K562 (cell line): ENCODE measurements around the gene USP27X. TPM values are rescaled to one million over a fixed set of nuclear protein-coding genes. Genes with fewer than 3 reads are reported as not detected.
A peak's percentile ranks its signal among the peaks of the same experiment; 100 is the strongest.

Experiments
- BACH1 ChIP-seq: fragments of 200-800 bp; sonication (Bioruptor generic); IDR thresholded peaks from 2 replicates; pipeline ENCODE4 v1.6.1; 2016; ENCODE audit warnings: missing genetic modification characterization, missing compliant biosample characterization
- EGR1 ChIP-seq: fragments of 450-650 bp; conservative IDR thresholded peaks from 2 replicates; pipeline ENCODE4 v1.6.1; 2017; ENCODE audit warnings: mild to moderate bottlenecking
- FOXK2 ChIP-seq, 2 experiments: fragments of 450-650 bp; IDR thresholded peaks in 1 of 2; conservative IDR thresholded peaks in 1 of 2; 2 replicates each; pipeline ENCODE4 v1.6.1; 2016; ENCODE audit warnings: low read depth in 2 of 2, mild to moderate bottlenecking in 1 of 2
- GATA2 ChIP-seq: sonication (generic); formaldehyde crosslinking; IDR thresholded peaks from 2 replicates; pipeline ENCODE4 v1.4.0; 2020; ENCODE audit warnings: mild to moderate bottlenecking, missing genetic modification reagents
- RAD21 ChIP-seq, 2 experiments: fragments of 250-450 bp in 1 of 2; fragments of 450-650 bp in 1 of 2; sonication (Bioruptor Pico) in 1 of 2; formaldehyde crosslinking in 1 of 2; IDR thresholded peaks in 1 of 2; conservative IDR thresholded peaks in 1 of 2; 2 replicates each; pipeline versions ENCODE4 v1.4.0 to v1.8.0; 2020 to 2022; ENCODE audit warnings: mild to moderate bottlenecking in 2 of 2, moderate library complexity in 1 of 2
- SETDB1 ChIP-seq: IDR thresholded peaks from one replicate; pipeline ENCODE4 v1.6.1; 2012; ENCODE audit warnings: low read length, control low read depth, inconsistent platforms
- ZNF408 ChIP-seq: fragments of 250-450 bp; sonication (Bioruptor Pico); IDR thresholded peaks from 2 replicates; pipeline ENCODE4 v1.4.0; 2020; ENCODE audit warnings: low read depth, mild to moderate bottlenecking, moderate library complexity
- ZNF584 ChIP-seq: fragments of 200-800 bp; sonication (Bioruptor generic); IDR thresholded peaks from 2 replicates; pipeline ENCODE4 v1.6.1; 2016; ENCODE audit warnings: low read depth, mild to moderate bottlenecking, missing genetic modification characterization, missing compliant biosample characterization
- ZNF589 ChIP-seq: fragments of 200-800 bp; sonication (Bioruptor generic); IDR thresholded peaks from 2 replicates; pipeline ENCODE4 v1.6.1; 2016; ENCODE audit warnings: low read depth, missing genetic modification characterization, missing compliant biosample characterization
- polyA plus RNA-seq, 8 experiments: library from polyadenylated mRNA; depleted of rRNA in 4 of 8; stranded (reverse) in 5 of 8; unstranded in 3 of 8; fragments of >200 nt; fragmentation: Nextera tagmentation in 2 of 8; fragmentation: Illumina TruSeq in 1 of 8; extraction: Ambion mirVana in 2 of 8; extraction: Trizol in 1 of 8; gene quantifications; 2 replicates each; pipeline versions ENCODE4 v1.2.1 to v1.2.3, GENCODE V29; 2011 to 2014; ENCODE audit warnings: inconsistent platforms in 1 of 8, missing spikeins in 1 of 8
- total RNA-seq, 7 experiments: library from RNA; depleted of rRNA in 6 of 7; stranded (reverse); fragments of >200 nt in 6 of 7; fragmentation: Illumina TruSeq in 2 of 7; extraction: Trizol in 2 of 7; gene quantifications; 2 replicates each; pipeline versions ENCODE4 v1.2.1 to v1.2.3, GENCODE V29; 2011 to 2021; ENCODE audit warnings: low replicate concordance in 1 of 7
- TF ChIP-seq, protein P1 (sequence below): sonication (generic); formaldehyde crosslinking; IDR thresholded peaks from 2 replicates; pipeline ENCODE4 v1.8.0; 2023; ENCODE audit warnings: mild to moderate bottlenecking, missing genetic modification reagents
- TF ChIP-seq, protein P2 (sequence below), 2 experiments: IDR thresholded peaks; 2 replicates each; pipeline ENCODE4 v1.6.1; 2011; ENCODE audit warnings: borderline replicate concordance in 1 of 2, control low read depth in 1 of 2, low read depth in 1 of 2, low read length in 1 of 2, mild to moderate bottlenecking in 1 of 2, mixed read lengths in 1 of 2, moderate library complexity in 1 of 2; ENCODE audit not compliant: insufficient read depth in 1 of 2, insufficient read length in 1 of 2, poor library complexity in 1 of 2, severe bottlenecking in 1 of 2; ENCODE audit errors: extremely low read depth in 1 of 2
- TF ChIP-seq, protein P3 (sequence below): sonication (generic); formaldehyde crosslinking; IDR thresholded peaks from 2 replicates; pipeline ENCODE4 v1.8.0; 2023; ENCODE audit warnings: missing genetic modification reagents, mild to moderate bottlenecking, borderline replicate concordance
- TF ChIP-seq, protein P4 (sequence below): sonication (generic); formaldehyde crosslinking; IDR thresholded peaks from 2 replicates; pipeline ENCODE4 v1.8.0; 2022; ENCODE audit warnings: mild to moderate bottlenecking, missing genetic modification reagents, borderline replicate concordance

USP27X gene
- total and polyA plus RNA-seq, 9 of the 15 experiments (the other 6 are each of a cell fraction or from before 2014, with no cell fraction given) = 0.15 to 4.7 (median 1.6) TPM

DNA sequence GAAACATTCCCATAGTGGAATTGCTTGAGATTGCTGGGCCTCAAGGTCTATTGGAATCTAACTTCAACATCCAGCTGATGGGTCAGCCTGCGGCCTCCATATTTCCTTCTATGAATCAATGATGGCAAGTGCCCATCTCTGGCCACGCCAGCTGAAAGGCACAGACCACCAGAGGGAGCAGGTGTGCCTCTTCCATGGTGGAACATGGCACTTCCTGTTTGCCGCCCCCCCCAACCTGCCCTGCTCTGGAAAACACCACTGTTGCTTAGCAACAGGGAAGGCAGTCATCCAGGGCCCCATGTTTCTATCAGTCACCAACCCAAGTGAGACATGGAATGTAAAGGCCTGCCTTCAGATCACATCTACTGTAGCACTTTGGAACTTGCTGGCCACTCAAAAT is 38.6 kb upstream of the USP27X start (continued):
- TF ChIP-seq, protein P1, sequence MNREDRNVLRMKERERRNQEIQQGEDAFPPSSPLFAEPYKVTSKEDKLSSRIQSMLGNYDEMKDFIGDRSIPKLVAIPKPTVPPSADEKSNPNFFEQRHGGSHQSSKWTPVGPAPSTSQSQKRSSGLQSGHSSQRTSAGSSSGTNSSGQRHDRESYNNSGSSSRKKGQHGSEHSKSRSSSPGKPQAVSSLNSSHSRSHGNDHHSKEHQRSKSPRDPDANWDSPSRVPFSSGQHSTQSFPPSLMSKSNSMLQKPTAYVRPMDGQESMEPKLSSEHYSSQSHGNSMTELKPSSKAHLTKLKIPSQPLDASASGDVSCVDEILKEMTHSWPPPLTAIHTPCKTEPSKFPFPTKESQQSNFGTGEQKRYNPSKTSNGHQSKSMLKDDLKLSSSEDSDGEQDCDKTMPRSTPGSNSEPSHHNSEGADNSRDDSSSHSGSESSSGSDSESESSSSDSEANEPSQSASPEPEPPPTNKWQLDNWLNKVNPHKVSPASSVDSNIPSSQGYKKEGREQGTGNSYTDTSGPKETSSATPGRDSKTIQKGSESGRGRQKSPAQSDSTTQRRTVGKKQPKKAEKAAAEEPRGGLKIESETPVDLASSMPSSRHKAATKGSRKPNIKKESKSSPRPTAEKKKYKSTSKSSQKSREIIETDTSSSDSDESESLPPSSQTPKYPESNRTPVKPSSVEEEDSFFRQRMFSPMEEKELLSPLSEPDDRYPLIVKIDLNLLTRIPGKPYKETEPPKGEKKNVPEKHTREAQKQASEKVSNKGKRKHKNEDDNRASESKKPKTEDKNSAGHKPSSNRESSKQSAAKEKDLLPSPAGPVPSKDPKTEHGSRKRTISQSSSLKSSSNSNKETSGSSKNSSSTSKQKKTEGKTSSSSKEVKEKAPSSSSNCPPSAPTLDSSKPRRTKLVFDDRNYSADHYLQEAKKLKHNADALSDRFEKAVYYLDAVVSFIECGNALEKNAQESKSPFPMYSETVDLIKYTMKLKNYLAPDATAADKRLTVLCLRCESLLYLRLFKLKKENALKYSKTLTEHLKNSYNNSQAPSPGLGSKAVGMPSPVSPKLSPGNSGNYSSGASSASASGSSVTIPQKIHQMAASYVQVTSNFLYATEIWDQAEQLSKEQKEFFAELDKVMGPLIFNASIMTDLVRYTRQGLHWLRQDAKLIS = no peak
- TF ChIP-seq BACH1 (tag) (no peak), ZNF408 (CRISPR knock-in tag) (no peak), RAD21 (CRISPR knock-in tag; conservative IDR thresholded peaks at IDR 0.05 in 1 of 2, IDR thresholded peaks at IDR 0.05 in 1 of 2) (peak; percentile 74 to 80), EGR1 (no peak), SETDB1 (no peak), GATA2 (CRISPR knock-in tag) (no peak), ZNF584 (CRISPR knock-in tag) (no peak), ZNF589 (CRISPR knock-in tag) (no peak), FOXK2 (conservative IDR thresholded peaks at IDR 0.05 in 1 of 2, IDR thresholded peaks at IDR 0.05 in 1 of 2; ENCODE audit: low read depth in 2 of 2) (peak; percentile 58 to 70; a peak in 3 of 4 replicates)
- TF ChIP-seq, protein P2, sequence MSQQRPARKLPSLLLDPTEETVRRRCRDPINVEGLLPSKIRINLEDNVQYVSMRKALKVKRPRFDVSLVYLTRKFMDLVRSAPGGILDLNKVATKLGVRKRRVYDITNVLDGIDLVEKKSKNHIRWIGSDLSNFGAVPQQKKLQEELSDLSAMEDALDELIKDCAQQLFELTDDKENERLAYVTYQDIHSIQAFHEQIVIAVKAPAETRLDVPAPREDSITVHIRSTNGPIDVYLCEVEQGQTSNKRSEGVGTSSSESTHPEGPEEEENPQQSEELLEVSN (IDR thresholded peaks at IDR 0.05; ENCODE audit: borderline replicate concordance in 1 of 2, extremely low read depth in 1 of 2, insufficient read depth in 1 of 2, insufficient read length in 1 of 2, low read depth in 1 of 2, low read length in 1 of 2, poor library complexity in 1 of 2, severe bottlenecking in 1 of 2) = no peak
- TF ChIP-seq, protein P3, sequence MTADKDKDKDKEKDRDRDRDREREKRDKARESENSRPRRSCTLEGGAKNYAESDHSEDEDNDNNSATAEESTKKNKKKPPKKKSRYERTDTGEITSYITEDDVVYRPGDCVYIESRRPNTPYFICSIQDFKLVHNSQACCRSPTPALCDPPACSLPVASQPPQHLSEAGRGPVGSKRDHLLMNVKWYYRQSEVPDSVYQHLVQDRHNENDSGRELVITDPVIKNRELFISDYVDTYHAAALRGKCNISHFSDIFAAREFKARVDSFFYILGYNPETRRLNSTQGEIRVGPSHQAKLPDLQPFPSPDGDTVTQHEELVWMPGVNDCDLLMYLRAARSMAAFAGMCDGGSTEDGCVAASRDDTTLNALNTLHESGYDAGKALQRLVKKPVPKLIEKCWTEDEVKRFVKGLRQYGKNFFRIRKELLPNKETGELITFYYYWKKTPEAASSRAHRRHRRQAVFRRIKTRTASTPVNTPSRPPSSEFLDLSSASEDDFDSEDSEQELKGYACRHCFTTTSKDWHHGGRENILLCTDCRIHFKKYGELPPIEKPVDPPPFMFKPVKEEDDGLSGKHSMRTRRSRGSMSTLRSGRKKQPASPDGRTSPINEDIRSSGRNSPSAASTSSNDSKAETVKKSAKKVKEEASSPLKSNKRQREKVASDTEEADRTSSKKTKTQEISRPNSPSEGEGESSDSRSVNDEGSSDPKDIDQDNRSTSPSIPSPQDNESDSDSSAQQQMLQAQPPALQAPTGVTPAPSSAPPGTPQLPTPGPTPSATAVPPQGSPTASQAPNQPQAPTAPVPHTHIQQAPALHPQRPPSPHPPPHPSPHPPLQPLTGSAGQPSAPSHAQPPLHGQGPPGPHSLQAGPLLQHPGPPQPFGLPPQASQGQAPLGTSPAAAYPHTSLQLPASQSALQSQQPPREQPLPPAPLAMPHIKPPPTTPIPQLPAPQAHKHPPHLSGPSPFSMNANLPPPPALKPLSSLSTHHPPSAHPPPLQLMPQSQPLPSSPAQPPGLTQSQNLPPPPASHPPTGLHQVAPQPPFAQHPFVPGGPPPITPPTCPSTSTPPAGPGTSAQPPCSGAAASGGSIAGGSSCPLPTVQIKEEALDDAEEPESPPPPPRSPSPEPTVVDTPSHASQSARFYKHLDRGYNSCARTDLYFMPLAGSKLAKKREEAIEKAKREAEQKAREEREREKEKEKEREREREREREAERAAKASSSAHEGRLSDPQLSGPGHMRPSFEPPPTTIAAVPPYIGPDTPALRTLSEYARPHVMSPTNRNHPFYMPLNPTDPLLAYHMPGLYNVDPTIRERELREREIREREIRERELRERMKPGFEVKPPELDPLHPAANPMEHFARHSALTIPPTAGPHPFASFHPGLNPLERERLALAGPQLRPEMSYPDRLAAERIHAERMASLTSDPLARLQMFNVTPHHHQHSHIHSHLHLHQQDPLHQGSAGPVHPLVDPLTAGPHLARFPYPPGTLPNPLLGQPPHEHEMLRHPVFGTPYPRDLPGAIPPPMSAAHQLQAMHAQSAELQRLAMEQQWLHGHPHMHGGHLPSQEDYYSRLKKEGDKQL (CRISPR knock-in tag) = no peak
- TF ChIP-seq, protein P4, sequence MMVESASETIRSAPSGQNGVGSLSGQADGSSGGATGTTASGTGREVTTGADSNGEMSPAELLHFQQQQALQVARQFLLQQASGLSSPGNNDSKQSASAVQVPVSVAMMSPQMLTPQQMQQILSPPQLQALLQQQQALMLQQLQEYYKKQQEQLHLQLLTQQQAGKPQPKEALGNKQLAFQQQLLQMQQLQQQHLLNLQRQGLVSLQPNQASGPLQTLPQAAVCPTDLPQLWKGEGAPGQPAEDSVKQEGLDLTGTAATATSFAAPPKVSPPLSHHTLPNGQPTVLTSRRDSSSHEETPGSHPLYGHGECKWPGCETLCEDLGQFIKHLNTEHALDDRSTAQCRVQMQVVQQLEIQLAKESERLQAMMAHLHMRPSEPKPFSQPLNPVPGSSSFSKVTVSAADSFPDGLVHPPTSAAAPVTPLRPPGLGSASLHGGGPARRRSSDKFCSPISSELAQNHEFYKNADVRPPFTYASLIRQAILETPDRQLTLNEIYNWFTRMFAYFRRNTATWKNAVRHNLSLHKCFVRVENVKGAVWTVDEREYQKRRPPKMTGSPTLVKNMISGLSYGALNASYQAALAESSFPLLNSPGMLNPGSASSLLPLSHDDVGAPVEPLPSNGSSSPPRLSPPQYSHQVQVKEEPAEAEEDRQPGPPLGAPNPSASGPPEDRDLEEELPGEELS (CRISPR knock-in tag) = no peak
